ENCODE results near the gene C1orf116.
A peak's percentile ranks its signal among the peaks of the same experiment; 100 is the strongest.

GRCh38 chr1:207009945-207010344 lies 22.6 kb downstream of the C1orf116 start:
- TF ChIP-seq POLR2AphosphoS5 (IDR thresholded peaks at IDR 0.05) (no peak), CTCF (IDR thresholded peaks at IDR 0.05) (peak in 1 of 6 experiments; percentile 10), POLR2A (IDR thresholded peaks at IDR 0.05) (peak in 1 of 4 donors; percentile 55), EP300 (IDR thresholded peaks at IDR 0.05) (peak in 2 of 4 donors; percentile 74 to 76)
